ENCODE results near the gene ITPR1.
"Not testable (repeated sequence)": the region's sequence is repeated elsewhere in the genome, so short reads cannot be mapped to it uniquely, and the experiment has no call there.

Gene ITPR1

DNA sequence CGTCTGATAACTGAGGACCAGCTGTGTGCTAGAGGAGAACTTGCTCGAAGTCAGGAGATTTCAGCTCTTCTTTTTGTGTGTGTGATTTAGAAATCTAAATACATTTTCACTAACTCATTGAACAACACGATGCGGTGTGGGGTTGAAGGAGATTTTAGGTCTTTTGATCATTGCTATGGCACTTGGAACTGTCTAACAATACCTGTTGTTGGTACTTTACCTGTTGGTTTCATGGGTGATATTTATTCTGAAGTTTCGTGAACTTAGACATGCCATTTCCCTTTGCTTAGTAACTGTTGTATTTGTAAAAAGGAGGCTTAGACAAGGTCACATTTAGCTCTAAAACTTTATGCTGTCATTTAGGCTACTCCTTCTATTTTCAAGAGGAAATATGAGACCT is 99.9 kb downstream of the ITPR1 start:
- DNase-seq (ENCODE audit: low read depth, low spot score): no peak

- no peak for DNase-seq (ENCODE audit: low read depth, low spot score)
These were observed 102.6 kb downstream of the ITPR1 start for GRCh38 chr3:4595710-4596113.

- no peak for DNase-seq (ENCODE audit: low read depth, low spot score)
These were observed 103.5 kb downstream of the ITPR1 start for GRCh38 chr3:4596612-4597011.

DNA sequence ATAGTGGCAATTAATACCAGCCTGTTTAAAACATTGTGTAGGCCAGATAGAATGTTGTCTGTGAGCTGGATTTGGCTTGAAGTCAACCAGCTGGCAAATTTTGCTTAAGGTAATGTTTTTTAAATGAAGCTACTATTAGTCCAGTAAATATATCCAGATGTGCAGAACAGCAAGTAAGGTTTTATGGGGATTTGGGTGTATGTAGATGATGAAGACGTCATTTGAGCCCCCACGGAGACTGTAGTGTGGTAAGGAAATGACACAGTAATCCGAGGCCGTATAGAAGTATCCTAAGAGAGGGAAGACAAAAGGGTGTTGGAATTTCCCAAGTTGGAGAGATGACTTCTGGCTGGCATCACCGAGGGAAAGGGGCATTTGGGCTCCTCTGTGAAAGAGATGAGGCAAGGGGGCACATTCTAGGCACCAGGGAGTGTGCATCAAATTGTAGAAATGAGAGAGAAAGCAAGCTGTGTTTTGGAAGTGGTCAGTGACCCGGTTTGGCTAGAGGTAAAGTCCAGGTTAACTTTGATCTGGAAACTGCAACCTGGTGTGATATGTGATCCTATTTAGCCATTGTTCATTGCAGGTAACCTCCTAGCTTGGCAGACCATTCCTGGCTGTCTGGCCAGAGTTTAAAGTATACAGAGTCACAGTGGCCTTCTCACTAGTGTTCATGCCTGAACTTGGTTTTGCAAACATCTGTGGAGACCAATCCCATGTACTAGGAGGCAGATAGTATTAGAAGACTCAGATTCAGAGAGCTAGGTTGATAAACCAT is 104.2 kb downstream of the ITPR1 start:
- no peak for DNase-seq (ENCODE audit: low read depth, low spot score)

DNA sequence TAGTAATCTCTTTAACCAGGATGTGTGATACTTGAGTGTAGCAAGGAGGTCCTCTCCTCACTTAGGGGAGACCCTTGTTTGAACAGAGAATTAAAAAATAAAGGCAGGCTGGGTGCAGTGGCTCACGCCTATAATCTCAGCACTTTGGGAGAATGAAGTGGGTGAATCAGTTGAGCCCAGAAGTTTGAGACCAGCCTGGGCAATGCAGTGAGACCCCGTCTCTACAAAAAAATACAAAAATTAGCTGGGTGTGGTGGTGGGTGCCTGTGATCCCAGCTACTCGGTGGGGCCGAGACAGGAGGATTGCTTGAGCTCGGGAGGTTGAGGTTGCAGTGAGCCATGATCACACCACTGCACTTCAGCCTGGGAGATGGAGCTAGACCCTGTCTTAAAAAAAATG is 105.1 kb downstream of the ITPR1 start:
- DNase-seq (ENCODE audit: low read depth, low spot score): not testable (repeated sequence)

GRCh38 chr3:4599612-4600011 is 106.5 kb downstream of the ITPR1 start:
- no peak for DNase-seq (ENCODE audit: low read depth, low spot score)

- DNase-seq (ENCODE audit: low read depth, low spot score): no peak
These were observed 107.3 kb downstream of the ITPR1 start for GRCh38 chr3:4600493-4600892.

GRCh38 chr3:4601892-4602291 is 108.7 kb downstream of the ITPR1 start:
- DNase-seq (ENCODE audit: low read depth, low spot score): no peak

GRCh38 chr3:4604693-4605092 is 111.5 kb downstream of the ITPR1 start:
- no peak for DNase-seq (ENCODE audit: low read depth, low spot score)

- DNase-seq (ENCODE audit: low read depth, low spot score): no peak
These were observed 113.8 kb downstream of the ITPR1 start for GRCh38 chr3:4606911-4607310.

GRCh38 chr3:4613366-4613765 is 120.2 kb downstream of the ITPR1 start:
- no peak for DNase-seq (ENCODE audit: low read depth, low spot score)

- DNase-seq (ENCODE audit: low read depth, low spot score): no peak
These were observed 120.9 kb downstream of the ITPR1 start for GRCh38 chr3:4614070-4614469.

GRCh38 chr3:4614927-4615326 is 121.8 kb downstream of the ITPR1 start:
- no peak for DNase-seq (ENCODE audit: low read depth, low spot score)

DNA sequence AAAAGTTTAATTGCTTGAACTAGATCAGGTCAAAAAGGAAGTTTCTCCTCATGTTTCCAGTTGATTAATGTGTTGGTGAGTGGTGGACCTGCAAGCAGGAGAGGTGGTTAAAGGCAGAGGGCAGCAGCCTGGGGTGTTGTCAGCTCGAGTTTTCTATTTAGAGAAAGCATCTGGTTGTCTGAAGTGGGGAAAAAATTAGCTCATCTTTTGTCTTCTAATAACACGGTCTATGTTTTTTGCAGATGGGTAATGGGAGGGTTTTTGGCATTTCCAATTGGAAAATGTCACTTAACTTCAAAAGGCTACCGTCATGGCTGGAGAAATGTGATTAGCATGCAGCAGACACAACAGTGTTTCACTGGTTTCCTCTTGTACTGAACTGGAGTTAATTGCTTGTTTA is 122.6 kb downstream of the ITPR1 start:
- DNase-seq (ENCODE audit: low read depth, low spot score): no peak

- DNase-seq (ENCODE audit: low read depth, low spot score): no peak
These were observed 130.4 kb downstream of the ITPR1 start for GRCh38 chr3:4623421-4623999.

DNA sequence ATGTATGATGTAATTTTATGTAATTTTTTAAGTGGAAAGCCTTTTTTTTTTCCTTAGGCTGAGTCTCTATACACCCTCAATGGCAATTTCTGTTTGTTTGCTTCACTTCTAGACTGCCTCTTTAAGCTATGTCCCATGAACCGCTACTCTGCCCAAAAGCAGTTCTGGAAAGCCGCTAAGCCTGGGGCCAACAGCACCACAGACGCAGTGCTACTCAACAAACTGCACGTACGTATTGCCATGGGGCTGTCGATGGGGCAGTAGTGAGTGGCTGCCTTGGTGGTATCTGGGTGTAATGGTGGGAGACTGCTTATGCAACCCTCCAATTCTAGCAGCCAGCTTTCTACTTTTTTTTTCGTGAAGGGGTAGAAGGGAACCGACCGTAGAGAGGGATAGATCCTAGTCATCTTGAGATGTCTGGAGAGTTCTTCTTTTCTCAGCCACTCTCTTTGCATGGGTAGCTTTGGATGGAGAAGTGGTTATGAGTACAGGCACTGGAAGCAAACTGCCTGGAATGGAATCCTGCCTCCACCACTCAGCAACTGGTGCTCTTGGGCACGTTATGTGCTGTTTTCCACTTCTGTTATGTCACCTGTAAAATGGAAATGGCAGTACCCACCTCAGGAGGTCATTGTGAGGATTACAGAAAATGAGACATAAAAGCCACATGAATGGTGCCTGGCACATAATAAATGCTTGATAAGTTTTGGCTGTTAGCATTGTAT is 134.7 kb downstream of the ITPR1 start:
- no peak for DNase-seq (ENCODE audit: low read depth, low spot score)

- DNase-seq (ENCODE audit: low read depth, low spot score): no peak
These were observed 136.2 kb downstream of the ITPR1 start for GRCh38 chr3:4629095-4630007.

- no peak for DNase-seq (ENCODE audit: low read depth, low spot score)
These were observed 140.2 kb downstream of the ITPR1 start for GRCh38 chr3:4633078-4634004.

DNA sequence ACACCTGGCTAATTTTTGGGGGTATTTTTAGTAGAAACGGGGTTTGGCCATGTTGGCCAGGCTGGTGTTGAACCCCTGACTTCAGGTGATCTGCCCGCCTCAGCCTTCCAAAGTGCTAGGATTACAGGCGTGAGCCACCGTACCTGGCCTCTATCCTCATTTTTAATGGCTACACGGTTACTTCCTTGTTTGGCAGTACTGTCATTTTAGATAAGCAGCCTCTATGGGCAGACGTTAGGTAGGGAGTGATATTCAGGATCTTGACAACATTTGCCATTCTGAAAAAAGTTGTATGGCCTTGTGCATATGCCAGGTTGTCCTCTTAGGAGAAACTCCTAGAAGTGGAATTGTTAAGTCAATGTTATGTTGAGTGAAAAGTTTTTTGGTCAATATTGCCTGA is 141.7 kb downstream of the ITPR1 start:
- DNase-seq (ENCODE audit: low read depth, low spot score): no peak

- no peak for DNase-seq (ENCODE audit: low read depth, low spot score)
These were observed 144.1 kb downstream of the ITPR1 start for GRCh38 chr3:4637265-4637664.

All from activated naive CD8-positive, alpha-beta T cell treated with anti-CD3 and anti-CD28 coated beads, Interleukin-2, amount 50 U/mL, for 16 hours (primary cell).